Activated CD4-positive, alpha-beta T cell treated with anti-CD3 and anti-CD28 coated beads, Interleukin-2, amount 50 U/mL, for 1 hour (primary cell): ENCODE results near the gene LRRTM1.

ENCODE experiments used
- DNase-seq: peaks from one replicate; pipeline ENCODE4 v3.0.0-alpha.2; 2020

The LRRTM1 gene, protein sequence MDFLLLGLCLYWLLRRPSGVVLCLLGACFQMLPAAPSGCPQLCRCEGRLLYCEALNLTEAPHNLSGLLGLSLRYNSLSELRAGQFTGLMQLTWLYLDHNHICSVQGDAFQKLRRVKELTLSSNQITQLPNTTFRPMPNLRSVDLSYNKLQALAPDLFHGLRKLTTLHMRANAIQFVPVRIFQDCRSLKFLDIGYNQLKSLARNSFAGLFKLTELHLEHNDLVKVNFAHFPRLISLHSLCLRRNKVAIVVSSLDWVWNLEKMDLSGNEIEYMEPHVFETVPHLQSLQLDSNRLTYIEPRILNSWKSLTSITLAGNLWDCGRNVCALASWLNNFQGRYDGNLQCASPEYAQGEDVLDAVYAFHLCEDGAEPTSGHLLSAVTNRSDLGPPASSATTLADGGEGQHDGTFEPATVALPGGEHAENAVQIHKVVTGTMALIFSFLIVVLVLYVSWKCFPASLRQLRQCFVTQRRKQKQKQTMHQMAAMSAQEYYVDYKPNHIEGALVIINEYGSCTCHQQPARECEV

DNA sequence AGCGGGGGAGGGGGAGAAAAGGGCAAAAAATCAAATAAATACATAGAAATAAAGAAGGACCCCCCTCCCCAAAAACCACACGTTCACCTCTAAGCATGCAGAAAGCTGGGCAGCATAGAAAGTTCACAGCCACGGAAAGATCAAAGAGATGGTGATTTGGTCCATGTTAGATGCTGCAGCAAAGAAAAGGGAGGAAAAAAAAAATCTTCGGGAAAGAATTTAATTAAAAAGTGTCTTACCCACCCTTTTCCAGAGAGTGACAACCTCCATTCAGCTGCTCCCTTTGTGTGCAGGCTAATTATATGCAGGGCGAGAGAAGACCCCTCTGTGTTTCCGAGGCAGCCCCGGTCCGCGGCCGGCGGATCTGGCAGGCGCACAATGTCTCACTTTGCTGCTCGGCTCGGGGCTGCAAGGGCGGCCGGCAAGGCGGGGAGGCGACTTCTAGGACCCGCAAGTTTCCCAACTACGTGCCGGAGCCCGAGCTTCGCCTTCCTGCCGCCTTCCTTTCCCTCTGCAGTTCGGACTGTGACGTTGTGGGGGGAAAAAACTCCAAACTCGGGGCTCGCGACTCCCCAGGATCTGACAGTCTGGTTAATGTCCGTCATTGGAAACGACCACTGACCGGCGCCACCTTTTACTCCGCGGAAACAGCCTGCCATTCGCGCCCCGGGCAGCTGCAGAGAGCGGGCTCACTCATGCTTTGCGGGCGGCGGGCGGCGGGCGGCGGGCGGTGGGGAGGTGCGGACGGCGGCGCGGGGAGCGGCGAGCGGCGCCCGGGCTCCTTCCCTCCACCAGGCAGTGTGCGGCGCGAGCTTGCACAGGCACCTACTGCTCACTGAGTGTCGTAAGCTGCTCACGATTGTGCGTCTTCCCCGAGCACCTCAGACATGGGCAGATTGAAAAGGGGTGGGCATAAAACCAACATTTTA, at the start of gene LRRTM1:
Gene LRRTM1, minus strand, starts transcription at position 844 of the 929 bp plus-strand sequence. CDS start 933 bp downstream, outside the sequence.
- DNase-seq, result no peak

DNA sequence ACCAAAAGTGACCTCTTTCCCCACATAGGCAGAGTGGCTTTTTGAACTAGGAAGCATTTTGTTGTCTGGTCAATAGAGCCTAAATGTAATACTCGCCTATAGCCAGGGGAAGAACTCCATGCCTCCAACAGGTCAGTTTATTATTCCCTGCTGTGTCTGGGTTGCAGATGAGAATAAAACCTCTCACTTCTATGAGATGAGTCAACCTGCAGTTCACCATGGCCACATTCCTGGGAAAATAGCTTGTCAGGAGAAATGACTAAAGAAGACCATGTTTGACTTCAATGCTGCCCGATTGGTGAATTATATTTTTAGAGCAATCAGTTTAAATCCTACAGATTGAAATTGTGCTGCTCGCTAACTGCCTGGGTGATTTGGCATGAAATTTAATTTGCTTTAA, 46.7 kb upstream of the LRRTM1 start:
- no peak for DNase-seq

DNA sequence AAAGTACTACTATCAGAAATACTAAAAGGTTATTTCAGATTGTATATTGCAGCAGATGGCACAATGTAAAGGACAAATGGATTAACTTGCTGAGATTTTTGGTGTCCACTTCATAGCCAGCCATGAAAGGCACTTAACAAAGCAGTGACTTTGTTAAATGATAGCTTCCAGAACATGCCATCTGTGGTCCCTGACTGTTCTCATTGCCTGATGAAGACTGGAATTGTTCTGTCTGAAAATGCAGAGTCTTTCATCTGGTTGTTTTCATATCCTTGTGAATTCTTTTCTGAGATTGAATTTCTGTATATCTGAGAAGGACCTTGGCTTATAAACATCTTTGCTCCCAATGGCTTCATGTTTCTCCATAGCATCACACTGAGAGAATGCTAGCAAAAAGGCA, 44.4 kb upstream of the LRRTM1 start:
- no peak for DNase-seq

DNA sequence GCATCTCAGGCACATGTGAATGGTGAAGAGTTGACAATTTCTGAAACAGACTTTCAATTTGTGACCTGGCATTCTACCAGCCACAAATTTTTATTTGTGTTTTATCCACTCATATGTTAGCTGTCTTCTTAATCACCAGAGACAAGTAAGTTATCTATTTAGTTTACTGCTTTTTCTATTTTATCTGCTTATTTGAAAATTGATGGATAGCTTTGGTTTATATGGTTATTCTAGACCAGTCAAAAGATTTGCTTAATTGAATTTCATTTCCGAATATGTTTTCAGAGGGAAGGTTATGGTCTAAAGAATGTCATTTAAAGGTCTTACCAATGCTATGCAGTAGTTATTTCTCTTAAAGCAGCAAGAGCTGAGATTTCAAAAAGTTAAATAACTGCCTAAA, 43.5 kb upstream of the LRRTM1 start:
- no peak for DNase-seq

DNA sequence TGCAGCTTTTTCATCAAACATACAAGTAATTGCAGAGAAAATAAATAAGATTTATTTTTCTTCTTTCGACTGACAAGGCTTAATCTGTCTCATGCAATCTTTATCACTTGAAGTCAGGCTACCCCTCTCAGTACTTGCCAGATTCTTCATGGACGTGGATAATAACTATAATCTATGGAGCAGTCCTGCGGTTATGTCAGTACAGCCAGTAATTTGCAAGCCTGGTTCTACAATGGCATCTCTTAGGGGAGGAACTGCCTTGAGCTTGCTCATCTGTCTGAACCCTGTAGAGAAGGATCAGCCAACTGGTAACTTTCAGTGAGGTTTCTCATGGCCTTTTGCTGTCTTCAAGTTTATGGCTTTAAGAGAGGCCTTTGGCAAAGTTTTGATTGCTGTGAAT, 35.5 kb upstream of the LRRTM1 start:
- no peak for DNase-seq

DNA sequence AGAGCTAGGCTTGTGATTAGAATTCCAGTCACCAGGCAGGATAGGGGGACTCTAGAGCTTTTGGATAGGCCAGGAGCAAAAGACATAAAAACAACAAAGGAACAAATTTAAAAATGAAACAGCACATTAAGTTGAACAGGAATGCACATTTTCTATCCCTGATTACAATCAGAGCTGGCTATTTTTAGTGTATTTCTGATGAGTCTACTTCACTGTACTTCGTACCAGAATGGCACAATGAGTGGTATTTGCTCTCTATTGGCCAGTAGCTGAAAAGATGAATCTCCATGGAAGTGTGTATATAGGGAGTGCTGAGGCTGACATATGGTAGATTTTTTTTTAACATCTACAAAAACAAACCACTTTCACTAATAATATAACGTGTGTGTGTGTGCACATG, 34.2 kb upstream of the LRRTM1 start:
- DNase-seq, result no peak

DNA sequence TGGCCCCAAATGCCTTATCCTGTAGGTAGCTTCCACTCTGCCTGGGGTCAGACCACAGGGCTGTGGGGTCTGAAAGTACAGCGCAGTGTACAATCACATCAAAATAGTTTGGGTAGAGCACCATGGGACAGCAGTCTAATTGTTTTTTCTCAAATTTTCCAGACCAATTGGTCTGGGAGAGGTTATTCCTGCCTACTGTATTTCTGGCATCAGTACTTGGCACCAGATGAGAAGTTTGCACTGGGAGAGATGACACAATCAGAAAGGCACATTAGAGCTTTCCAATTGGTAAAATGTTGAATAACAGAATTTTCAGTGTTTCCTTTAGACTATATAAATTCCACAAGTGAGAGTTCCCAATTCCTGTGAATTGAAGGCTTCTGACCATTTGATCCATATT, 30.9 kb upstream of the LRRTM1 start:
- DNase-seq, result no peak

DNA sequence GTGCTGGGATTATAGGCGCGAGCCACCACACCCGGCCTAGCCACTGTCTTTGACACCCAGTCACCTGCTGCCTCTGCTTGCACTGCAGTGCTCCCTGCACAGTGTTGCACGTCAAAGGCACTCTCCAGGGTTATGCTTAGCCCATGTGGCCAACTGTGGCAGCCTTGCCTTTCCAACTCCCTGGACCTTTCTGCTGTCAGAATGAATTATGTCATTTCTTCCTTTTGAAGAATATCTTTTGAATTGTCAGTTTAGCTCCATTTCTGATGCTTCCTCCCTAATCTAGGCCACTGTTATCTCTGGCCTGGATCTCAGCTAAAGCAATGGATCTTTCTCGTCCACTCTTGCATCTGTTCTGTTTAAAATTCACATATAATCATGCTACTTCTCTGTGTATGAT, 29.3 kb upstream of the LRRTM1 start:
- no peak for DNase-seq

DNA sequence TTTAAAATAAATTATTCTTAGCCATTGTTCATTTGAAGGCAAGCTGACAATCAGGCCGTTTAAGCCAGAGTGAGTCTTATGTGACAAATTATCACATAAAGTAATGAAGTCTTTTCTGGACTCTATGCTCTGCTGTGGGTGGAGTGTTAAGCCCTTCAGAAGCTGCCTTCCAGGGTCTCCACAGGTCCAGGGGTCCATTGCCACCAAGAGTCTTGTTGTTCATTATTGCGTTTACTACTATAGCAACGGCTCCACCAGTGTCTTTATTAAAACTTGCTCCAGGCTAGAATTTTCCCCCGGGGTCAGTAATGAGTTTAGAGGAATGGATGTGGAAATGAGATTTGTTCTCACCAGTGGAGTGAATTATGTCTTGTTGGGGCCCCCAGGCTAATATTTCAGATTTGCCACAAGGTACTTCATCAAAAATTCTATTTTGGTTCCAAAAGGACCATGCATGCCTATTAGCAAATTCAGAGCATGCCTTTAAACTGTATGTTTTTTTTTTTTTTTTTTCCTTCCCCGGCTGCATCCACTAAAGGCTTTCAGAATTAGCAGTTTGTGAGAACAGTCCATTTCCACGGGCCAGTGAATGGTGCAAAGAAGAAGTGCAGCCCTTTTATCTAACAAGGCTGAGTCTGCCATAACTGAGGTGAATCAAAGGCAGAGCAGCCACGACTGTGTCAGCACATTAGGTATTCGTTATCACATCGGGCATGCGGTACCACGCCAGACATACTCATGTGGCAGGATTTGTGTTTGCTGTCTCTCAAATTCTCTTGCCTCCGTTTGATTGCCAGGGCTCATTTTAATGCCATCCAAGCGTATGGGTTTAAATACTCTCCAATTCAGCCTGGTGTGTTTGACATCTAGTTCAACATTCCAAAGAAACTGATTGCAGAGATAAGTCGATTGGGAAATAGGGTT, 26.2 kb upstream of the LRRTM1 start:
- no peak for DNase-seq

DNA sequence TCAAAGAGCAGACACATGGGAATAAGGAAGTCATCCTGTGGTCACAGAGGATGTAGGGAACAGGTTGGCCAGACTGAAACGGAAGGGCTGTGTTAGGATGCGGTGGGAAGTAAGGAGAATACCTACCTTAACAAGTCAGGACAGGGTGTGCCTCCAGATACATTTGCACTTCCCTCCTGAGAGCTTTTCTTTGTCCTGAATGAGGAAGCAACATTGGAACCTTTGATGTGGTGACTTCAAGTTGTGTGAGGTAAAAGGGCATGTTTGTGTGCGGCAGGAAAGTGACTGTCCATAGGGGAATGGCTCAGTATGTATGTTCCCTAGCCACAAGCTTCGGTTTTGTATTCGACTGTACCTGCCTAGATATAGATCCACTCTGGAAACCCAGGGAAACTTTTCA, 24.9 kb upstream of the LRRTM1 start:
- DNase-seq, result no peak

DNA sequence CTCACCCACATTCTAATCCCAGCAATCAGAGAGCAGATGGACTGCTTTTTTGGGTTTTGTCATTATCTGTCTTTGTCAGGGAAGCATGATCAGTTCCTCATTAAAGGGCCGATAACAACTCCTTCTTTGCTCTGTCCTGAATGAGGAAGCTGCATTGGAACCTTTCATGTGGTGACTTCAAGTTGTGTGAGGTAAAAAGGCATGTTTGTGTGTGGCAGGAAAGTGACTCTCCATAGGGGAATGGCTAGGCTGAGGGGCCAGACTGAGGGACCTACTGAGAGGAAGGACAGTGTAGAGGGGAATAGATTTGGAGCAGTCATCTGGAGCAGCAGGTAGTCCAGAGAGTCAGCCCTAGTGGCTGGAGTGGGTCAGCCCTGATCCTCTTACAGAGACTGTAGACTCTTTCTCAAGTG, 23.6 kb upstream of the LRRTM1 start:
- DNase-seq, result no peak

DNA sequence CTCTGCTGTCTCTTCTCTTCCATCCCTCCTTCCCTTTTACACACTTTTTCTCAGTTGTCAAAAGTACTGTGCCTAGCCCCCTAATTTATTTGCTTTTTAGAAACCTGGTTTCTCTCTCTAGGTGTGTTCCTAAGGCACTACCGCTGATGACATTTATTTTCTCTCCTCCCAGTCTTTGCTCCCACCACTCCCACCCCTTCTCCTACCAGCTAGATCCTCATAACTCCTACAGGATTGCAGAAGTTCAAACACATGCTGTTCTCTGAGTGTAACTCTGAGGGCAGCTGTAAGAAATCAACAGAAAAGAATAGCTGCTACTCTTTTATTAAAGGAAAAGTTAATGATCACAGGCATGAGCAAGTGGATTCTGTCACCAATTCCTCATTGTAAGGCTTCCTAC, 22.3 kb upstream of the LRRTM1 start:
- DNase-seq, result no peak

DNA sequence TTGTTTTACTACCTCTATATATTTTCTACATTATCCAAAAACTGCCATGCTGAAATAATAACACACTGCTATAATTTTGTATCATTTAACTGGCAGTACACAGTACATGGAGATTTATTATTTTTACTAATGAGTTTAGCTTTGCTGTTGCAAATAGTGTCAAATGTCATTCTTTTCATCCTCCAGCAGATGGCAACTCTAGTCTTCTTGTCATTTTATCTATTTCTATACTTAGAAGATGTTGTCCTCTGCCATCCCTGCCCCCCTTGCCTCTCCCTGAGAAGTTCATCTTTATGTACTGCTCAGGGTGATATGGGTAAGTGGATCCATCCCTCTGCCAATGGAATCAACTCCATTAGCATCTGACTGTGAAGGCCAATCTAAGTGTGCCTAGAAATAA, 21.7 kb upstream of the LRRTM1 start:
- DNase-seq, result no peak

DNA sequence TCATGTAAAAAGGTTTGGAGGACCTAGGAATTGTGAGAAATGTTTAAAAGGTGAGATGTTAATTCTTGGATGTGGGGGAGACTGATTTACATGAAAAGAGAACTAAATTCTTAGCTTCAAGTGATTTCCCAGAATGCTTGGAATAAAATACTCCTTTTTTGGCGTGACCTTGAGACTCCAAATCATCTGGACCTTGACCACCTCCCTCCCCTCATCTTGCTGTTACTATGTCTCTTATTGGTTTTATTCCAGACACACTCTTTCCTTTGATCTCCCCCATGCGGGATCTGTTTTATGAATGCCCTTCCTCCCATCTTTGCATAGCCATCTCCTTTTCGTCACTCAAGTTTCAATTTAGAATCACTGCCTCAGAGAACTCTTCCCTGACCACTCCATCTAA, 20.0 kb upstream of the LRRTM1 start:
- no peak for DNase-seq

DNA sequence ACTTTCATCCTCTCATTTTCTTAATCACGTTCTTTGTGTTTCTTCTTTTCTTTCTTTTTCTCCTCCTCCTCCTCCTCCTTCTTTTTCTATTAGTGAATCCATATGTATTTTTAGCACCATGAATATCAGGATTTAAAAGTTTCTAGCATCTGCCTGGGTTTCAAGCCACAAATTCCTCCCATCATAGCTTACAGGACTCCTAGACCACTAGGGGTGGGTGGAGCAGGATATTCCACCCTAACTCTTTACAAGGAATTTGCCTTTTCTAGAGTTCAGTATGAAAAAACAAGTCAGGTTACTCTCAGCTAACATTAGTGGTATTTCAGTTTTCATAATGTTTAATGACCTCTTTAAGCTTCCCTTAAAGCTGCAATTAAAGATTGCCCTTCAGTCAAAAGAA, 19.1 kb upstream of the LRRTM1 start:
- DNase-seq, result no peak

DNA sequence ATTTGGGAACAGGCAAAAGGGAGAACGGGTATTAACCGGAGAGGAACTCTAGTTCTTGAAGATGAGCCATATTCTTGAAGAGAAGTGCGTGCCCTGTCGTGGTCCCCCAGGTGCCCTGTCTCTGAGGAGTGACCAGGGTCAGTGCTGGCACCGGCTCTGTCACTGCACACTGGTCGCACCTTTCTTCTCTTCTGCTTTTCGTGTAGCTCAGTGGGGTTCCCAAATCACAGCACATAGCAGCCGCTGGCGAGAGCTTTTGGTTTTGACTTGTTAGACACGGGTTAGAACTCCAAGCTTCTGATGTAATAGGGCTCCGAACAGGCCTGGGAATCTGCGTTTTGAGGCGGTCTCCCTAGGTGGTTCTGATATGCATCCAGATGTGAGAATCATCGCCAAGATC, 18.4 kb upstream of the LRRTM1 start:
- DNase-seq, result no peak

DNA sequence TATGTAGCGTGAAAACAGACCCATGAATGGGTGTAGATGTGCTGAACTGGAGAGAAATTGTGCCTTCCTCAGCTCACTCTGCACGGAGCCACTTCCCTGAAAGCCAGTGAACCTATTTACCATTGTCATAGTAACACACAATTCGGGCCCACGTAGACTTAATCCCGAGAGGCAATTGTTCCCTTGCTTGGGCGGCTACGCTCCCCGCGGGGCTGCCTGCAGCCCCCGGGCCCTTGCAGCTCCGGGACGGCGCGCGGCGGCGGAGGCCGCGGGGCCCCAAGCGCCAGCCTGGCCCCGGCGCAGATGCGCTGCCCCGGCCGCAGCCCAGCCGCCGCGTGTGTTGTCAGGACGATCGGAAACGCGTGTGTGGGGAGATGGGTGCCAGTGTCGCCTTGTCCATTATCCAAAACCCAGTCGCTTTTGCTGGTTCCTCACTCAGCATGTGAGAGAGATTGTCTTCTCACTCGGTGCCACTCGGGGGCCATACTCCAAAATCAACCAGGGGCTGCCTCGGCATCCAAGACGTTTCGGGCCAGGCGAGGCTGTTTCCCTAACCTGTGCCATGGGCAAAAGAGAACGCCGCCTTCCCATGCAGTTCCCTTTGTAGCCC, 17.9 kb upstream of the LRRTM1 start:
- DNase-seq, result no peak

DNA sequence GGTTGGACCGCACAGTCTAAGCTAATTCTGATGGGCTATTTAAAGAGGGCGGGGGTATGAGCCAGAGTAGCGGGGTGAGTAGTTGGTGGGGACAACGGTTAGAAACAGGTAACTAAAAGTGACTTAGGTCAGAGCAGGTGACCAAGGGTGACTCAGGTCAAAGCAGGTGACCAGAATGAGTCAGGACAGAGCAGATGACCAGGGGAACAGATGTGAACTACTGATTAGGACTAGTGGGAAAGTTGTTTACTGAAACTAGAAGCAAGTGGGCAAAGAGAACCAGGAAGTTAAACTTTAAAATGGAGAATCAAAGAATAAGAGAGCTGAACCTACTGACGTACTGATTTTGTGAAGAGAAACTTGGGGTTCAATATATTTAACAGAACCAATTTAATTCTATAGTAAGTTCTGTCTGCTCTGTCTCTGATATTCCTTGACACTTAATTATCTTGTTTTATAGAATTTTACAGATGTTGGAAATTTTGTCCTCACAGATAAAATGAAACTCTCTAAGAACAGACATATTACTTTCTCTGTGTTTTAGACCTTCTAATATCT, 7.8 kb upstream of the LRRTM1 start:
- no peak for DNase-seq

DNA sequence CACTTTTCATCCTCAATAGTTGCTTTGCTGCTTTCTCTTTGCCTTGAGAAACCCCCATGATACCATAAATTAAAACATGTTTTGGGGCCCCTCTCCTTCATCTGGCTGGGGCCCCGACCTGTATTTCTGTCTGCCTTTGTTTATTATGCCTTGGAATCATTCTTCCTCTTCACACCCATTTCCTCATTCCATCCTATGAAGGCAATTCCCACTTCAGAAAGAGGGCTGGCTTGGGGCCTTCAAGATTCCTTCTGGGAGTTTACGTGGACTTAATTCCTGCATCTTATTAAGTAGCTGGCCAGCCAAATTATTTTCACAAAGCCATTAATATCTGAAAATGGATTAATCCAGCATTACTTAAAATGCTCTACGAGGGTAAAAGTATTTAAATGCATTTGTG, 6.8 kb upstream of the LRRTM1 start:
- no peak for DNase-seq

DNA sequence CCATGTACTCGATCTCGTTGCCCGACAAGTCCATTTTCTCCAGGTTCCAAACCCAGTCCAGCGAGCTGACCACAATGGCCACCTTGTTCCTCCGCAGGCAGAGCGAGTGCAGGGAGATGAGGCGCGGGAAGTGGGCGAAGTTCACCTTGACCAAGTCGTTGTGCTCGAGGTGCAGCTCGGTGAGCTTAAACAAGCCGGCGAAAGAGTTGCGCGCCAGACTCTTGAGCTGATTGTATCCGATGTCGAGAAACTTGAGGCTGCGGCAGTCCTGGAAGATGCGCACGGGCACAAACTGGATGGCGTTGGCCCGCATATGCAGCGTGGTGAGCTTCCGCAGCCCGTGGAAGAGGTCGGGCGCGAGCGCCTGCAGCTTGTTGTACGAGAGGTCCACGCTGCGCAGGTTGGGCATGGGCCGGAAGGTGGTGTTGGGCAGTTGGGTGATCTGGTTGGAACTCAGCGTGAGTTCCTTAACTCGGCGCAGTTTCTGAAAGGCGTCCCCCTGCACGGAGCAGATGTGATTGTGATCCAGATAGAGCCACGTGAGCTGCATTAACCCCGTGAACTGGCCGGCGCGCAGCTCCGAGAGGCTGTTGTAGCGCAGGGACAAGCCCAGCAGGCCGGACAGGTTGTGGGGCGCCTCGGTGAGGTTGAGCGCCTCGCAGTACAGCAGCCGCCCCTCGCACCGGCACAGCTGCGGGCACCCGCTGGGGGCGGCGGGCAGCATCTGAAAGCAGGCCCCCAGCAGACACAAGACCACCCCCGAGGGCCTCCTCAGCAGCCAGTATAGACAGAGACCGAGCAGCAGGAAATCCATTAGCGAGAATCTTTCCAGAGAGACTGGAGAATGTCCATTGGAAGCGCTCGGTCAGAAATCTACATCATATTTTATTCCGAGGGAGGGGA, 1.3 kb downstream of the LRRTM1 start:
- no peak for DNase-seq
